ENCODE measurements around the gene DLEC1. TPM values are rescaled to one million over a fixed set of nuclear protein-coding genes. Genes with fewer than 3 reads are reported as not detected.
A peak's percentile ranks its signal among the peaks of the same experiment; 100 is the strongest.

The DLEC1 gene
- total and polyA plus RNA-seq, 9 of the 15 experiments (the other 6 are each of a cell fraction or from before 2014, with no cell fraction given) = 0.07 to 0.08 TPM; not detected in 7

DNA sequence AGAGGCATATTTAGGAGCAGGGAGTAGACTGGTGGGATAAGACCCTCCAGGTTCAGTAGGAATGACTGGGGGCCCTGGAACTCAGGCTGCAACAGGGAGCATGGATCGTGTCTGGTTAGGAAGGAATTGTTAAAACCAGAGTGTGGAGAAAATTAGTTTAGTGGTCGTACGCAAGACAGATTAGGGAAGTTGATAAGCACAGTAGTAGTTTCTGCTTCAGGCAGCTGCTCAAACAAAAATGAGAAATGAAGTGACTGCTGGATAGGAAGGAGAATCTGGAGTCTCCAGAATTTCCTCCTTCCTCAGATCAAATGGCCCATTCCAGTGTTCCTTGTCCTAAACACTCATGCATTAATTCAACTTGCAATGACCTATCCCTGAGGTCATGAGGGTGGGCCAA lies 110.7 kb downstream of the DLEC1 start (continued):
- TF ChIP-seq, protein P1, sequence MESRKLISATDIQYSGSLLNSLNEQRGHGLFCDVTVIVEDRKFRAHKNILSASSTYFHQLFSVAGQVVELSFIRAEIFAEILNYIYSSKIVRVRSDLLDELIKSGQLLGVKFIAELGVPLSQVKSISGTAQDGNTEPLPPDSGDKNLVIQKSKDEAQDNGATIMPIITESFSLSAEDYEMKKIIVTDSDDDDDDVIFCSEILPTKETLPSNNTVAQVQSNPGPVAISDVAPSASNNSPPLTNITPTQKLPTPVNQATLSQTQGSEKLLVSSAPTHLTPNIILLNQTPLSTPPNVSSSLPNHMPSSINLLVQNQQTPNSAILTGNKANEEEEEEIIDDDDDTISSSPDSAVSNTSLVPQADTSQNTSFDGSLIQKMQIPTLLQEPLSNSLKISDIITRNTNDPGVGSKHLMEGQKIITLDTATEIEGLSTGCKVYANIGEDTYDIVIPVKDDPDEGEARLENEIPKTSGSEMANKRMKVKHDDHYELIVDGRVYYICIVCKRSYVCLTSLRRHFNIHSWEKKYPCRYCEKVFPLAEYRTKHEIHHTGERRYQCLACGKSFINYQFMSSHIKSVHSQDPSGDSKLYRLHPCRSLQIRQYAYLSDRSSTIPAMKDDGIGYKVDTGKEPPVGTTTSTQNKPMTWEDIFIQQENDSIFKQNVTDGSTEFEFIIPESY (CRISPR knock-in tag; IDR thresholded peaks at IDR 0.05) = 0 out of 2 replicates have a peak, but pooled peaks have one; percentile 10
- TF ChIP-seq JUND (IDR thresholded peaks at IDR 0.05; ENCODE audit: borderline replicate concordance, low read depth, low read length) = no peak
- peak; percentile 70; the same call in 2 of the 3 replicates for TF ChIP-seq JUND (tag; IDR thresholded peaks at IDR 0.05; ENCODE audit: borderline replicate concordance, low read depth, low read length)
- TF ChIP-seq, protein P2, sequence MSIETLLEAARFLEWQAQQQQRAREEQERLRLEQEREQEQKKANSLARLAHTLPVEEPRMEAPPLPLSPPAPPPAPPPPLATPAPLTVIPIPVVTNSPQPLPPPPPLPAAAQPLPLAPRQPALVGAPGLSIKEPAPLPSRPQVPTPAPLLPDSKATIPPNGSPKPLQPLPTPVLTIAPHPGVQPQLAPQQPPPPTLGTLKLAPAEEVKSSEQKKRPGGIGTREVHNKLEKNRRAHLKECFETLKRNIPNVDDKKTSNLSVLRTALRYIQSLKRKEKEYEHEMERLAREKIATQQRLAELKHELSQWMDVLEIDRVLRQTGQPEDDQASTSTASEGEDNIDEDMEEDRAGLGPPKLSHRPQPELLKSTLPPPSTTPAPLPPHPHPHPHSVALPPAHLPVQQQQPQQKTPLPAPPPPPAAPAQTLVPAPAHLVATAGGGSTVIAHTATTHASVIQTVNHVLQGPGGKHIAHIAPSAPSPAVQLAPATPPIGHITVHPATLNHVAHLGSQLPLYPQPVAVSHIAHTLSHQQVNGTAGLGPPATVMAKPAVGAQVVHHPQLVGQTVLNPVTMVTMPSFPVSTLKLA (conservative IDR thresholded peaks at IDR 0.05) = 0 out of 4 replicates have a peak, but pooled peaks of 1 of the 2 experiments have one; percentile 30
- TF ChIP-seq NRF1 (conservative IDR thresholded peaks at IDR 0.05 in 1 of 2, IDR thresholded peaks at IDR 0.05 in 1 of 2) = peak in 1 of 2 experiments; percentile 30; a peak in 2 of 4 replicates
- TF ChIP-seq, protein P3, sequence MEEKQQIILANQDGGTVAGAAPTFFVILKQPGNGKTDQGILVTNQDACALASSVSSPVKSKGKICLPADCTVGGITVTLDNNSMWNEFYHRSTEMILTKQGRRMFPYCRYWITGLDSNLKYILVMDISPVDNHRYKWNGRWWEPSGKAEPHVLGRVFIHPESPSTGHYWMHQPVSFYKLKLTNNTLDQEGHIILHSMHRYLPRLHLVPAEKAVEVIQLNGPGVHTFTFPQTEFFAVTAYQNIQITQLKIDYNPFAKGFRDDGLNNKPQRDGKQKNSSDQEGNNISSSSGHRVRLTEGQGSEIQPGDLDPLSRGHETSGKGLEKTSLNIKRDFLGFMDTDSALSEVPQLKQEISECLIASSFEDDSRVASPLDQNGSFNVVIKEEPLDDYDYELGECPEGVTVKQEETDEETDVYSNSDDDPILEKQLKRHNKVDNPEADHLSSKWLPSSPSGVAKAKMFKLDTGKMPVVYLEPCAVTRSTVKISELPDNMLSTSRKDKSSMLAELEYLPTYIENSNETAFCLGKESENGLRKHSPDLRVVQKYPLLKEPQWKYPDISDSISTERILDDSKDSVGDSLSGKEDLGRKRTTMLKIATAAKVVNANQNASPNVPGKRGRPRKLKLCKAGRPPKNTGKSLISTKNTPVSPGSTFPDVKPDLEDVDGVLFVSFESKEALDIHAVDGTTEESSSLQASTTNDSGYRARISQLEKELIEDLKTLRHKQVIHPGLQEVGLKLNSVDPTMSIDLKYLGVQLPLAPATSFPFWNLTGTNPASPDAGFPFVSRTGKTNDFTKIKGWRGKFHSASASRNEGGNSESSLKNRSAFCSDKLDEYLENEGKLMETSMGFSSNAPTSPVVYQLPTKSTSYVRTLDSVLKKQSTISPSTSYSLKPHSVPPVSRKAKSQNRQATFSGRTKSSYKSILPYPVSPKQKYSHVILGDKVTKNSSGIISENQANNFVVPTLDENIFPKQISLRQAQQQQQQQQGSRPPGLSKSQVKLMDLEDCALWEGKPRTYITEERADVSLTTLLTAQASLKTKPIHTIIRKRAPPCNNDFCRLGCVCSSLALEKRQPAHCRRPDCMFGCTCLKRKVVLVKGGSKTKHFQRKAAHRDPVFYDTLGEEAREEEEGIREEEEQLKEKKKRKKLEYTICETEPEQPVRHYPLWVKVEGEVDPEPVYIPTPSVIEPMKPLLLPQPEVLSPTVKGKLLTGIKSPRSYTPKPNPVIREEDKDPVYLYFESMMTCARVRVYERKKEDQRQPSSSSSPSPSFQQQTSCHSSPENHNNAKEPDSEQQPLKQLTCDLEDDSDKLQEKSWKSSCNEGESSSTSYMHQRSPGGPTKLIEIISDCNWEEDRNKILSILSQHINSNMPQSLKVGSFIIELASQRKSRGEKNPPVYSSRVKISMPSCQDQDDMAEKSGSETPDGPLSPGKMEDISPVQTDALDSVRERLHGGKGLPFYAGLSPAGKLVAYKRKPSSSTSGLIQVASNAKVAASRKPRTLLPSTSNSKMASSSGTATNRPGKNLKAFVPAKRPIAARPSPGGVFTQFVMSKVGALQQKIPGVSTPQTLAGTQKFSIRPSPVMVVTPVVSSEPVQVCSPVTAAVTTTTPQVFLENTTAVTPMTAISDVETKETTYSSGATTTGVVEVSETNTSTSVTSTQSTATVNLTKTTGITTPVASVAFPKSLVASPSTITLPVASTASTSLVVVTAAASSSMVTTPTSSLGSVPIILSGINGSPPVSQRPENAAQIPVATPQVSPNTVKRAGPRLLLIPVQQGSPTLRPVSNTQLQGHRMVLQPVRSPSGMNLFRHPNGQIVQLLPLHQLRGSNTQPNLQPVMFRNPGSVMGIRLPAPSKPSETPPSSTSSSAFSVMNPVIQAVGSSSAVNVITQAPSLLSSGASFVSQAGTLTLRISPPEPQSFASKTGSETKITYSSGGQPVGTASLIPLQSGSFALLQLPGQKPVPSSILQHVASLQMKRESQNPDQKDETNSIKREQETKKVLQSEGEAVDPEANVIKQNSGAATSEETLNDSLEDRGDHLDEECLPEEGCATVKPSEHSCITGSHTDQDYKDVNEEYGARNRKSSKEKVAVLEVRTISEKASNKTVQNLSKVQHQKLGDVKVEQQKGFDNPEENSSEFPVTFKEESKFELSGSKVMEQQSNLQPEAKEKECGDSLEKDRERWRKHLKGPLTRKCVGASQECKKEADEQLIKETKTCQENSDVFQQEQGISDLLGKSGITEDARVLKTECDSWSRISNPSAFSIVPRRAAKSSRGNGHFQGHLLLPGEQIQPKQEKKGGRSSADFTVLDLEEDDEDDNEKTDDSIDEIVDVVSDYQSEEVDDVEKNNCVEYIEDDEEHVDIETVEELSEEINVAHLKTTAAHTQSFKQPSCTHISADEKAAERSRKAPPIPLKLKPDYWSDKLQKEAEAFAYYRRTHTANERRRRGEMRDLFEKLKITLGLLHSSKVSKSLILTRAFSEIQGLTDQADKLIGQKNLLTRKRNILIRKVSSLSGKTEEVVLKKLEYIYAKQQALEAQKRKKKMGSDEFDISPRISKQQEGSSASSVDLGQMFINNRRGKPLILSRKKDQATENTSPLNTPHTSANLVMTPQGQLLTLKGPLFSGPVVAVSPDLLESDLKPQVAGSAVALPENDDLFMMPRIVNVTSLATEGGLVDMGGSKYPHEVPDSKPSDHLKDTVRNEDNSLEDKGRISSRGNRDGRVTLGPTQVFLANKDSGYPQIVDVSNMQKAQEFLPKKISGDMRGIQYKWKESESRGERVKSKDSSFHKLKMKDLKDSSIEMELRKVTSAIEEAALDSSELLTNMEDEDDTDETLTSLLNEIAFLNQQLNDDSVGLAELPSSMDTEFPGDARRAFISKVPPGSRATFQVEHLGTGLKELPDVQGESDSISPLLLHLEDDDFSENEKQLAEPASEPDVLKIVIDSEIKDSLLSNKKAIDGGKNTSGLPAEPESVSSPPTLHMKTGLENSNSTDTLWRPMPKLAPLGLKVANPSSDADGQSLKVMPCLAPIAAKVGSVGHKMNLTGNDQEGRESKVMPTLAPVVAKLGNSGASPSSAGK (IDR thresholded peaks at IDR 0.05) = peak; percentile 27; the same call in 1 of the 2 replicates
- TF ChIP-seq, protein P4, sequence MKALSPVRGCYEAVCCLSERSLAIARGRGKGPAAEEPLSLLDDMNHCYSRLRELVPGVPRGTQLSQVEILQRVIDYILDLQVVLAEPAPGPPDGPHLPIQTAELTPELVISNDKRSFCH (CRISPR knock-in tag; IDR thresholded peaks at IDR 0.05) = no peak
- TF ChIP-seq, protein P4 (tag; IDR thresholded peaks at IDR 0.05) = peak; percentile 73; the same call in 1 of the 2 replicates
- no peak for TF ChIP-seq NR2C2 (CRISPR knock-in tag; IDR thresholded peaks at IDR 0.05)
- peak; percentile 41; the same call in 1 of the 2 replicates for TF ChIP-seq NR2C2 (tag; IDR thresholded peaks at IDR 0.05)
- TF ChIP-seq DPF2 (IDR thresholded peaks at IDR 0.05) = peak; percentile 91
- no peak for TF ChIP-seq KDM5B (IDR thresholded peaks at IDR 0.05; ENCODE audit: insufficient replicate concordance, low read depth, low read length)
